Gastroesophageal sphincter (tissue), 4 donors: ENCODE data around the gene OBSCN. TPM values are rescaled to one million over a fixed set of nuclear protein-coding genes. Genes with fewer than 3 reads are reported as not detected.

Source experiments
- ATAC-seq: fragments of 150-250 bp; one replicate; pipeline ENCODE4 v1.9.1; 2016; ENCODE audit warnings: mild to moderate bottlenecking, moderate library complexity
- H3K27ac ChIP-seq, 4 donors: fragments of 200-600 bp; sonication (generic) in 3 of 4; 1 replicate in 3 of 4; 2 replicates in 1 of 4; pipeline ENCODE4 v1.5.1; 2016 to 2019
- H3K27me3 ChIP-seq: fragments of 200-600 bp; sonication (generic); one replicate; pipeline ENCODE4 v1.5.1; 2019
- H3K36me3 ChIP-seq, 2 donors: fragments of 200-600 bp; sonication (generic); one replicate each; pipeline ENCODE4 v1.5.1; 2019; ENCODE audit warnings: control low read depth in 1 of 2
- H3K4me1 ChIP-seq, 3 donors: fragments of 200-600 bp; sonication (generic); 1 replicate in 2 of 3; 2 replicates in 1 of 3; pipeline ENCODE4 v1.5.1; 2016 to 2019; ENCODE audit warnings: control low read depth in 2 of 3
- H3K4me3 ChIP-seq, 2 donors: fragments of 200-600 bp; sonication (generic); one replicate each; pipeline ENCODE4 v1.5.1; 2019; ENCODE audit warnings: mild to moderate bottlenecking in 1 of 2, moderate library complexity in 1 of 2
- H3K9me3 ChIP-seq, 3 donors: fragments of 200-600 bp; sonication (generic); one replicate each; pipeline ENCODE4 v1.5.1; 2017 to 2019; ENCODE audit warnings: control low read depth in 2 of 3
- EP300 ChIP-seq: sonication (generic); formaldehyde crosslinking; IDR thresholded peaks from one replicate; pipeline ENCODE4 v1.6.1; 2017; ENCODE audit warnings: antibody characterized with exemption, mild to moderate bottlenecking
- POLR2A ChIP-seq, 2 donors: fragments of 450-650 bp; IDR thresholded peaks; one replicate each; pipeline ENCODE4 v1.6.1; 2017; ENCODE audit warnings: antibody characterized with exemption in 2 of 2, mild to moderate bottlenecking in 2 of 2, moderate library complexity in 1 of 2
- POLR2AphosphoS5 ChIP-seq: sonication (generic); formaldehyde crosslinking; IDR thresholded peaks from one replicate; pipeline ENCODE4 v1.6.1; 2017; ENCODE audit warnings: antibody characterized with exemption
- WGBS, 2 donors: methylation state at CpG; one replicate each; pipeline ENCODE4 v1.1.5; 2018; ENCODE audit warnings: low coverage in 1 of 2; 5-methylcytosine and 5-hydroxymethylcytosine counted together
- total RNA-seq, 4 donors: library from RNA; depleted of rRNA; stranded (reverse); fragments of >200 nt; gene quantifications; one replicate each; pipeline ENCODE4 v1.1.0, GENCODE V29; 2016
- TF ChIP-seq, protein P1 (sequence below), 4 experiments: fragments of 200-600 bp in 2 of 4; fragments of 450-650 bp in 2 of 4; sonication (generic) in 1 of 4; IDR thresholded peaks; one replicate each; pipeline ENCODE4 v1.5.1; 2017 to 2019; ENCODE audit warnings: antibody characterized with exemption in 4 of 4, mild to moderate bottlenecking in 2 of 4, moderate library complexity in 2 of 4

OBSCN gene, protein sequence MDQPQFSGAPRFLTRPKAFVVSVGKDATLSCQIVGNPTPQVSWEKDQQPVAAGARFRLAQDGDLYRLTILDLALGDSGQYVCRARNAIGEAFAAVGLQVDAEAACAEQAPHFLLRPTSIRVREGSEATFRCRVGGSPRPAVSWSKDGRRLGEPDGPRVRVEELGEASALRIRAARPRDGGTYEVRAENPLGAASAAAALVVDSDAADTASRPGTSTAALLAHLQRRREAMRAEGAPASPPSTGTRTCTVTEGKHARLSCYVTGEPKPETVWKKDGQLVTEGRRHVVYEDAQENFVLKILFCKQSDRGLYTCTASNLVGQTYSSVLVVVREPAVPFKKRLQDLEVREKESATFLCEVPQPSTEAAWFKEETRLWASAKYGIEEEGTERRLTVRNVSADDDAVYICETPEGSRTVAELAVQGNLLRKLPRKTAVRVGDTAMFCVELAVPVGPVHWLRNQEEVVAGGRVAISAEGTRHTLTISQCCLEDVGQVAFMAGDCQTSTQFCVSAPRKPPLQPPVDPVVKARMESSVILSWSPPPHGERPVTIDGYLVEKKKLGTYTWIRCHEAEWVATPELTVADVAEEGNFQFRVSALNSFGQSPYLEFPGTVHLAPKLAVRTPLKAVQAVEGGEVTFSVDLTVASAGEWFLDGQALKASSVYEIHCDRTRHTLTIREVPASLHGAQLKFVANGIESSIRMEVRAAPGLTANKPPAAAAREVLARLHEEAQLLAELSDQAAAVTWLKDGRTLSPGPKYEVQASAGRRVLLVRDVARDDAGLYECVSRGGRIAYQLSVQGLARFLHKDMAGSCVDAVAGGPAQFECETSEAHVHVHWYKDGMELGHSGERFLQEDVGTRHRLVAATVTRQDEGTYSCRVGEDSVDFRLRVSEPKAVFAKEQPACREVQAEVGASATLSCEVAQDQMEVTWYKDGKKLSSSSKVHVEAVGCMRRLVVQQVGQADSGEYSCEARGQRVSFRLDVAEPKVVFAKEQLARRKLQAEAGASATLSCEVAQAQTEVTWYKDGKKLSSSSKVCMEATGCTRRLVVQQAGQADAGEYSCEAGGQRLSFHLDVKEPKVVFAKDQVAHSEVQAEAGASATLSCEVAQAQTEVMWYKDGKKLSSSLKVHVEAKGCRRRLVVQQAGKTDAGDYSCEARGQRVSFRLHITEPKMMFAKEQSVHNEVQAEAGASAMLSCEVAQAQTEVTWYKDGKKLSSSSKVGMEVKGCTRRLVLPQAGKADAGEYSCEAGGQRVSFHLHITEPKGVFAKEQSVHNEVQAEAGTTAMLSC (N-terminal part only)
- 10 to 100 TPM; 11.1 to 28.4 (median 20.9) TPM for total RNA-seq

DNA sequence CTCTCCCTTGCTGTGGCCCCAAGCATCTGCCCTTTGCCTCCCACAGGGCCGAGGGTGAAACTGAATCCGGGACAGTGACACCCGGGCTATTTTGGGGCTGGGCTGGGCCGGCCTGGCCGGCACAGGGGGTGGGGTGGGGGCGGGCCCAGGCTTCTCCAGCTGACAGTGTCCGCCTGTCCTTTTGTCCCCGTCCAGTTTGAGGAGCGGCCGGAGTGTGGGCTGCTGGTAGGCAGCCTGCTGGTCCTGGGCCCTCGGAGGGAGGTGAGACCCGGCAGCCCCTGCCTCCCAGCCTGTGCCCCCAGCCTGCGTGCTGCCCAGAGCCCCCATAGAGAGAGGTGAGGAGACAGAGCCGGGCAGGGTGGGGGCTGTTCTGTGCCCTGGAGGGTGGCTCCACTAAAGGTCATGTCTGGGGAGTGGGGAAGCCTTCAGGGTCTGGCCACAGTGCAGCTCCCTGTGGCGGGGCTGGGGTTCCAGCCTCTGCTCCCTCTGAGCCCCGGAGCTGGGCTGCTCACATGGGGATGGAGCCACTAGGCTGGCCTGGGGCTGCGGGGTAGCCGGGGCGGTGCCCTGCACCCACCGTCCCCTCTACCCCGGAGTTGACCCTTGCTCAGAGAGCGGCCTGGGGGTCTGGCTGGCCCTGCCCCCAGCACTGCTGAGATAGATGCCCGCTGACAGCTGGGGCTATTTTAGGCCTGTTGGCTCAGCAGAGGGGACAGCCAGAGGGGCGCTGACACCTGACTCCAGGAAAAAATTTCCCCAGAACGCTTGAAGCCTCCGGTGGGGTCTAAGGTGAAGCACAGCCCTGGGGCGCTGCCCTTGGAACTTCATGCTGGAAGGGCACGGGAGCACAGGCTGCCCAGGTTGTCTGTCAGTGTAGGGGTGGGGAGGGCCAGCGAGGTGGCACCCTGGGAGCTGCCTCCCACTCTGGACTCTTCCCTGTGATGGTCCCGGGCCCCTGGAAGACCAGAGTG, at the start of gene OBSCN:
TSS of gene OBSCN (plus strand) at position 194 of the 971 bp plus-strand sequence. CDS start 3,740 bp downstream, outside the sequence.
- peaks cover 65% of the 10 kb centered on the region for H3K27me3 ChIP-seq
- H3K36me3 ChIP-seq: no peaks in the 10 kb centered on the region
- TF ChIP-seq POLR2AphosphoS5: no peak
- no peak for TF ChIP-seq EP300
- TF ChIP-seq, protein P1, sequence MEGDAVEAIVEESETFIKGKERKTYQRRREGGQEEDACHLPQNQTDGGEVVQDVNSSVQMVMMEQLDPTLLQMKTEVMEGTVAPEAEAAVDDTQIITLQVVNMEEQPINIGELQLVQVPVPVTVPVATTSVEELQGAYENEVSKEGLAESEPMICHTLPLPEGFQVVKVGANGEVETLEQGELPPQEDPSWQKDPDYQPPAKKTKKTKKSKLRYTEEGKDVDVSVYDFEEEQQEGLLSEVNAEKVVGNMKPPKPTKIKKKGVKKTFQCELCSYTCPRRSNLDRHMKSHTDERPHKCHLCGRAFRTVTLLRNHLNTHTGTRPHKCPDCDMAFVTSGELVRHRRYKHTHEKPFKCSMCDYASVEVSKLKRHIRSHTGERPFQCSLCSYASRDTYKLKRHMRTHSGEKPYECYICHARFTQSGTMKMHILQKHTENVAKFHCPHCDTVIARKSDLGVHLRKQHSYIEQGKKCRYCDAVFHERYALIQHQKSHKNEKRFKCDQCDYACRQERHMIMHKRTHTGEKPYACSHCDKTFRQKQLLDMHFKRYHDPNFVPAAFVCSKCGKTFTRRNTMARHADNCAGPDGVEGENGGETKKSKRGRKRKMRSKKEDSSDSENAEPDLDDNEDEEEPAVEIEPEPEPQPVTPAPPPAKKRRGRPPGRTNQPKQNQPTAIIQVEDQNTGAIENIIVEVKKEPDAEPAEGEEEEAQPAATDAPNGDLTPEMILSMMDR (IDR thresholded peaks at IDR 0.05): no peak
- no peak for TF ChIP-seq POLR2A (IDR thresholded peaks at IDR 0.05)
- WGBS, 2 donors: 60% methylated on average over 2 of the region's 30 CpGs; no CpG with 5 or more reads in 1 of the 2 donors
- peaks cover 0 to 12% (median 4%) of the 10 kb centered on the region in 3 donors for H3K4me1 ChIP-seq
- H3K27ac ChIP-seq: peak within 1 kb of the TSS in 2 of 4 donors; percentile 6 to 34
- no peaks in the 10 kb centered on the region for H3K9me3 ChIP-seq
- no peak for ATAC-seq
- H3K4me3 ChIP-seq: peak within 1 kb of the TSS in 1 of 2 donors; percentile 26

DNA sequence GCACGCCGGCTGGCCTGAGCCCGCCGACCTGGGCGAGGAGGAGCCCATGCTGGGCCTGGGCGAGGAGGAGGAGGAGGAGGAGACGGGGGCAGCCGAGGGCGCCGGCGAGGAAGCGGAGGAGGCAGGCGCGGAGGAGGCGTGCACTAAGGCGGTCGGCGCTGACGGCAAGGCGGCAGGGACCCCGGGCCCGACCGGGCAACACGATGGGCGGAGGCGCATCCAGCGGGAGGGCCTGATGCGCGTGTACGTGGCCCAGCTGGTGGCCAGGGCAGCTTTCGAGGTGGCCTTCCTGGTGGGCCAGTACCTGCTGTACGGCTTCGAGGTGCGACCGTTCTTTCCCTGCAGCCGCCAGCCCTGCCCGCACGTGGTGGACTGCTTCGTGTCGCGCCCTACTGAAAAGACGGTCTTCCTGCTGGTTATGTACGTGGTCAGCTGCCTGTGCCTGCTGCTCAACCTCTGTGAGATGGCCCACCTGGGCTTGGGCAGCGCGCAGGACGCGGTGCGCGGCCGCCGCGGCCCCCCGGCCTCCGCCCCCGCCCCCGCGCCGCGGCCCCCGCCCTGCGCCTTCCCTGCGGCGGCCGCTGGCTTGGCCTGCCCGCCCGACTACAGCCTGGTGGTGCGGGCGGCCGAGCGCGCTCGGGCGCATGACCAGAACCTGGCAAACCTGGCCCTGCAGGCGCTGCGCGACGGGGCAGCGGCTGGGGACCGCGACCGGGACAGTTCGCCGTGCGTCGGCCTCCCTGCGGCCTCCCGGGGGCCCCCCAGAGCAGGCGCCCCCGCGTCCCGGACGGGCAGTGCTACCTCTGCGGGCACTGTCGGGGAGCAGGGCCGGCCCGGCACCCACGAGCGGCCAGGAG, 49.5 kb upstream of the OBSCN start:
- TF ChIP-seq EP300: no peak
- TF ChIP-seq POLR2AphosphoS5: no peak
- Histone ChIP-seq H3K4me3 (no peak overlapping the region), H3K27ac (no peak overlapping the region), H3K36me3 (no peaks in the 10 kb centered on the region), H3K9me3 (no peaks in the 10 kb centered on the region), H3K27me3 (peaks cover 20% of the 10 kb centered on the region), H3K4me1 (peaks cover 0 to 62% (median 8%) of the 10 kb centered on the region in 3 donors)
- no peak for ATAC-seq
- 50% methylated on average over 2 of the region's 98 CpGs; no CpG with 5 or more reads in 1 of the 2 donors for WGBS, 2 donors

DNA sequence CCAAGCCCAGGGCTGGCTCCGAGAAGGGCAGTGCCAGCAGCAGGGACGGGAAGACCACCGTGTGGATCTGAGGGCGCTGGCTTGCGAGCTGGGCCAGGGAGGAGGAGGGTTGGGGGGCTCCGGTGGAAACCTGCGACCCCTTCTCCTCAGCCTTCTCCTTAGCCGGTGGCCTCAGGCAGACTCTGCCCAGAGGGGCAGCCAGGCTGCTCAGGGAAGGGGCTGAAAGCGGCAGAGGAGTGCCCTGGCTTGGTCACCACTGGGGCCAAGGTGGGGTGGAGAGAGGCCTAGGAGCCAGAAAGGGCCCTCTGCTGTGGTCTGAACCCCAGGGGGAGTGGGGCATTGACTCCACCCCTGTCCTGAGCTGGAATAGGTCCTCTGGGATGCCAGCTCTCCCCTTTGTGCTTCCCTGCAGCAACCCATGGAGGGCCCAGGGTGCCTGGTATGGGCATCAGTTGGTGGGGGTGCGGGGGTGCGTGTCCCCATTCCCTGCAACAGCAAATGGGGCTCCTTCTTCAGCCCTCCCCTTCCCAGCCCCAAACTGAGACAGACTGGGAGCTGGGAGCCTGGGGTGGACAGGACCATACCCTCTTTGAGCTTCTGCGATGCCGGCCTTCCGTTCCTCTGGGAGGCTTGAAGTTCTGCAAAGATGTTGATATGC, 48.7 kb upstream of the OBSCN start:
- TF ChIP-seq, protein P1 (IDR thresholded peaks at IDR 0.05): no peak
- no peak for TF ChIP-seq POLR2A (IDR thresholded peaks at IDR 0.05)
- no peak for TF ChIP-seq EP300
- TF ChIP-seq POLR2AphosphoS5: no peak
- H3K4me3 ChIP-seq: no peak overlapping the region
- H3K36me3 ChIP-seq: no peaks in the 10 kb centered on the region
- peaks cover 0 to 66% (median 9%) of the 10 kb centered on the region in 3 donors for H3K4me1 ChIP-seq
- no peak for ATAC-seq
- H3K27ac ChIP-seq: no peak overlapping the region
- WGBS, 2 donors: 100% methylated on average over 1 of the region's 14 CpGs; no CpG with 5 or more reads in 1 of the 2 donors
- H3K9me3 ChIP-seq: no peaks in the 10 kb centered on the region
- peaks cover 20% of the 10 kb centered on the region for H3K27me3 ChIP-seq

DNA sequence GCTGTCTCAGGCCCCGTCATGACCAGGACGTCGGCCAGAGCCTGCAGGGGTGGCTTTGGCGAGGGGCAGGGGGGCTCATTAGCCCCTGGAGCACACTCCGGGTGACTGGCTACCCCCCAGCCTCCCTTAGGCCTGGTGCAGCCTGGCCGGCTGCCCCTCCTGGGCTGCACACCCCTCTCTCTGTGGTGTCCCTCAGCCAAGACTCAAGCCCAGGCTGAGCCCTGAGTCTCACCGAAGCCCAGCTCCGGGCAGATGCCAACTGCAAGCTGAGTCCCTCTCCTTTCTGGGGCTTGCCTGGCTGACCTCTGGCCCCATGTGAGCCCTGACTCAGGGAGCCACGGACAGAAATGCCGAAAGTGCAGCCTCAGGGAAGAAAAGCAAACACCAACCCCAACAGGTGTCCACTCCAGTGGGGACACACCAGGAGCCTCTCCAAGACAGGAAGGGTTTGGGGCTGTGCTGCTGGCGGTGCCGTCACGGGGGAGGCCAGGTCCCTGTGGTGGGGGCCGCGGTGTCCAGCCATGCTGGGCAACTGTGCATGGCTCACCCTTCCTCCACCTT, 47.6 kb upstream of the OBSCN start:
- H3K4me3 ChIP-seq: no peak overlapping the region
- peaks cover 0 to 74% (median 9%) of the 10 kb centered on the region in 3 donors for H3K4me1 ChIP-seq
- H3K27me3 ChIP-seq: peaks cover 20% of the 10 kb centered on the region
- no peak for ATAC-seq
- H3K36me3 ChIP-seq: no peaks in the 10 kb centered on the region
- no peaks in the 10 kb centered on the region for H3K9me3 ChIP-seq
- no peak overlapping the region for H3K27ac ChIP-seq
- 75% methylated on average over 4 of the region's 15 CpGs; no CpG with 5 or more reads in 1 of the 2 donors for WGBS, 2 donors
- no peak for TF ChIP-seq POLR2AphosphoS5
- no peak for TF ChIP-seq POLR2A (IDR thresholded peaks at IDR 0.05)
- TF ChIP-seq EP300: no peak
- TF ChIP-seq, protein P1 (IDR thresholded peaks at IDR 0.05): no peak
